Tibial nerve (tissue), 3 donors: Measurements from ENCODE around the gene DNASE2B.

Experiments
- POLR2A ChIP-seq, 2 donors: fragments of 450-650 bp; IDR thresholded peaks; one replicate each; pipeline ENCODE4 v1.6.1; 2017; ENCODE audit warnings: antibody characterized with exemption in 2 of 2, mild to moderate bottlenecking in 2 of 2, moderate library complexity in 2 of 2
- TF ChIP-seq, protein P1 (sequence below), 5 experiments: fragments of 200-600 bp in 3 of 5; fragments of 450-650 bp in 2 of 5; sonication (generic) in 3 of 5; IDR thresholded peaks; one replicate each; pipeline ENCODE4 v1.5.1; 2016 to 2019; ENCODE audit warnings: antibody characterized with exemption in 5 of 5, mild to moderate bottlenecking in 3 of 5, moderate library complexity in 2 of 5

DNA sequence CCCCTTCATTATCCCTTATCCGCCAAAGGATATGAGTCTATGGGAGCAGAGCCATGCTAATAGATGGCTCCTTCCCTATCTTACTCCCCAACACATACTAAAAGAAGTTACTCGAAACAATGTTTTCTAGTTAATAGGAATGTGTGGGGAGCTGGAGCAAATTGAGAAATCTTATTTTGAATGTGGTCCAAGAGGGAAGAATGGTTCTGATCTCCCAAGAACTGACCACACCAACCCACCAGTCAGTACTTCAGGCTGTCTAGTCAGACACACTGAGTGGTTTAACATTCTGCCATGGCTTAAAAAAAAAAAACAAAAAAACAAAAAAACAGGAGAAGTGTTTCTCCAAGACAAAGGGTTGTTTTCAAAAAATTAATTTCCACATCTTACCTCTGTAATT is 31.5 kb upstream of the DNASE2B start:
- no peak for TF ChIP-seq POLR2A (IDR thresholded peaks at IDR 0.05)
- TF ChIP-seq, protein P1, sequence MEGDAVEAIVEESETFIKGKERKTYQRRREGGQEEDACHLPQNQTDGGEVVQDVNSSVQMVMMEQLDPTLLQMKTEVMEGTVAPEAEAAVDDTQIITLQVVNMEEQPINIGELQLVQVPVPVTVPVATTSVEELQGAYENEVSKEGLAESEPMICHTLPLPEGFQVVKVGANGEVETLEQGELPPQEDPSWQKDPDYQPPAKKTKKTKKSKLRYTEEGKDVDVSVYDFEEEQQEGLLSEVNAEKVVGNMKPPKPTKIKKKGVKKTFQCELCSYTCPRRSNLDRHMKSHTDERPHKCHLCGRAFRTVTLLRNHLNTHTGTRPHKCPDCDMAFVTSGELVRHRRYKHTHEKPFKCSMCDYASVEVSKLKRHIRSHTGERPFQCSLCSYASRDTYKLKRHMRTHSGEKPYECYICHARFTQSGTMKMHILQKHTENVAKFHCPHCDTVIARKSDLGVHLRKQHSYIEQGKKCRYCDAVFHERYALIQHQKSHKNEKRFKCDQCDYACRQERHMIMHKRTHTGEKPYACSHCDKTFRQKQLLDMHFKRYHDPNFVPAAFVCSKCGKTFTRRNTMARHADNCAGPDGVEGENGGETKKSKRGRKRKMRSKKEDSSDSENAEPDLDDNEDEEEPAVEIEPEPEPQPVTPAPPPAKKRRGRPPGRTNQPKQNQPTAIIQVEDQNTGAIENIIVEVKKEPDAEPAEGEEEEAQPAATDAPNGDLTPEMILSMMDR (IDR thresholded peaks at IDR 0.05) = no peak
